PC-9 (cell line): ENCODE measurements around the gene PCDHGA6.
A peak's percentile ranks its signal among the peaks of the same experiment; 100 is the strongest.

Experiments
- EZH2 ChIP-seq: fragments of 200-600 bp; sonication (generic); IDR thresholded peaks from 2 replicates; pipeline ENCODE4 v1.8.0; 2017; ENCODE audit warnings: antibody characterized with exemption, low read depth
- TF ChIP-seq, protein P1 (sequence below): fragments of 200-600 bp; sonication (generic); conservative IDR thresholded peaks from 2 replicates; pipeline ENCODE4 v1.6.1; 2017; ENCODE audit warnings: mixed run types, antibody characterized with exemption, mild to moderate bottlenecking, moderate library complexity

DNA sequence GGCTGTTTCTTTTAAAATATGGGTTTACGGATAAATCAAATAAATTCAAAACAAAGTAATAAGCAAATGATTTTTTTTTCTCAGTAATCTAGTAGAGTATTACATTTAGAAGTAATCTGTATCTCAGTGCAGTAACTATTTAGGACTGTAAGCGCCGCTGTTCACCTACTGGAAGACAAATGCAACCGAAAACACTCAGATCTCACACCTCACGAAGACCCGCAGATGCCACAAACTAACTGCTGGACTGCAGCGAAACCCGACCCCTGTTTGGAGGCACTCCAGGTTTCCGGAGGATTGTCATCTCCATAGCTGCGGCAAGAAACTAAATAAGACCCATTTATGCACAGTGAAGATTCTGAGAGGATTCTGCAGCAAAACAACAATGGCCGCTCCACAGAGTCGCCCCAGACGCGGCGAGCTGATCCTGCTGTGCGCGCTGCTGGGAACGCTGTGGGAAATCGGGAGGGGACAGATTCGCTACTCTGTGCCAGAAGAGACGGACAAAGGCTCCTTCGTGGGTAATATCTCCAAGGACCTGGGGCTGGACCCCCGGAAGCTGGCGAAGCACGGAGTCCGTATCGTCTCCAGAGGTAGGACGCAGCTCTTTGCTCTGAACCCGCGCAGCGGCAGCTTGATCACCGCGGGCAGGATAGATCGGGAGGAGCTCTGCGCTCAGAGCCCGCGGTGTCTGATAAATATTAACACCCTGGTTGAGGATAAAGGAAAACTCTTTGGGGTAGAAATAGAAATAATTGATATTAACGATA lies 18.9 kb downstream of the PCDHGA6 start, which contains the start of gene PCDHGA8:
- TF ChIP-seq, protein P1, sequence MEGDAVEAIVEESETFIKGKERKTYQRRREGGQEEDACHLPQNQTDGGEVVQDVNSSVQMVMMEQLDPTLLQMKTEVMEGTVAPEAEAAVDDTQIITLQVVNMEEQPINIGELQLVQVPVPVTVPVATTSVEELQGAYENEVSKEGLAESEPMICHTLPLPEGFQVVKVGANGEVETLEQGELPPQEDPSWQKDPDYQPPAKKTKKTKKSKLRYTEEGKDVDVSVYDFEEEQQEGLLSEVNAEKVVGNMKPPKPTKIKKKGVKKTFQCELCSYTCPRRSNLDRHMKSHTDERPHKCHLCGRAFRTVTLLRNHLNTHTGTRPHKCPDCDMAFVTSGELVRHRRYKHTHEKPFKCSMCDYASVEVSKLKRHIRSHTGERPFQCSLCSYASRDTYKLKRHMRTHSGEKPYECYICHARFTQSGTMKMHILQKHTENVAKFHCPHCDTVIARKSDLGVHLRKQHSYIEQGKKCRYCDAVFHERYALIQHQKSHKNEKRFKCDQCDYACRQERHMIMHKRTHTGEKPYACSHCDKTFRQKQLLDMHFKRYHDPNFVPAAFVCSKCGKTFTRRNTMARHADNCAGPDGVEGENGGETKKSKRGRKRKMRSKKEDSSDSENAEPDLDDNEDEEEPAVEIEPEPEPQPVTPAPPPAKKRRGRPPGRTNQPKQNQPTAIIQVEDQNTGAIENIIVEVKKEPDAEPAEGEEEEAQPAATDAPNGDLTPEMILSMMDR, result peak; percentile 46; the same call in 1 of the 2 replicates
- no peak for TF ChIP-seq EZH2
